Kidney (tissue), 14 donors: ENCODE results near the gene ANKRD12. TPM values are rescaled to one million over a fixed set of nuclear protein-coding genes. Genes with fewer than 3 reads are reported as not detected.
"Not testable (repeated sequence)": the region's sequence is repeated elsewhere in the genome, so short reads cannot be mapped to it uniquely, and the experiment has no call there.

Source experiments
- DNase-seq, 5 donors: peaks; one replicate each; pipeline ENCODE4 v3.0.0-alpha.2; 2013 to 2020
- FAIRE-seq: peaks from 2 replicates; lab custom pipeline; 2012; peaks lifted over from hg19 to GRCh38; lab: Jason Lieb, UNC
- H3K27ac ChIP-seq, 2 donors: one replicate each; pipeline ENCODE4 v1.7.0; 2013; ENCODE audit warnings: low read depth in 2 of 2, low read length in 2 of 2, inconsistent platforms in 1 of 2
- H3K27me3 ChIP-seq: one replicate; pipeline ENCODE4 v1.7.1; 2013; ENCODE audit warnings: low read length, inconsistent platforms; ENCODE audit not compliant: control insufficient read depth, insufficient read depth
- H3K36me3 ChIP-seq, 3 donors: one replicate each; pipeline versions ENCODE4 v1.7.0 to v1.7.1; 2013; ENCODE audit warnings: low read length in 3 of 3, control low read depth in 1 of 3, inconsistent platforms in 1 of 3; ENCODE audit not compliant: insufficient read depth in 3 of 3, control insufficient read depth in 2 of 3
- H3K4me1 ChIP-seq, 3 donors: one replicate each; pipeline versions ENCODE4 v1.7.0 to v1.7.1; 2013; ENCODE audit warnings: low read length in 3 of 3, inconsistent platforms in 1 of 3, low read depth in 1 of 3; ENCODE audit not compliant: control insufficient read depth in 2 of 3, insufficient read depth in 2 of 3
- H3K4me3 ChIP-seq, 3 donors: one replicate each; pipeline versions ENCODE4 v1.7.0 to v1.8.1; 2013; ENCODE audit warnings: low read length in 3 of 3, control low read depth in 1 of 3, inconsistent platforms in 1 of 3
- H3K9ac ChIP-seq, 3 donors: one replicate each; pipeline versions ENCODE4 v1.7.0 to v1.7.1; 2013; ENCODE audit warnings: low read length in 3 of 3, control low read depth in 1 of 3, inconsistent platforms in 1 of 3
- H3K9me3 ChIP-seq, 3 donors: one replicate each; pipeline versions ENCODE4 v1.7.0 to v1.7.1; 2013; ENCODE audit warnings: low read length in 3 of 3, control low read depth in 1 of 3, inconsistent platforms in 1 of 3; ENCODE audit not compliant: control insufficient read depth in 2 of 3, insufficient read depth in 1 of 3
- CTCF ChIP-seq: IDR thresholded peaks from 3 replicates; pipeline ENCODE4 v1.5.1; 2012; ENCODE audit warnings: mild to moderate bottlenecking, moderate library complexity, borderline replicate concordance; ENCODE audit not compliant: insufficient read depth; ENCODE audit errors: extremely low read depth
- intact Hi-C: fragments of 100-400 bp; cut with DNase I; formaldehyde crosslinking; loops from one replicate; pipeline ENCODE4 v1.11.1; 2022
- polyA plus RNA-seq: library from polyadenylated mRNA; stranded (reverse); fragments of 350-450 nt; fragmentation: Illumina TruSeq; extraction: RNeasy Lipid Tissue Mini Kit (QIAGEN cat#74804); gene quantifications from one replicate; pipeline ENCODE4 v1.2.3, GENCODE V29; 2014; ENCODE audit warnings: low read depth, low replicate concordance; ENCODE audit not compliant: insufficient read depth
- total RNA-seq: library from RNA; stranded (reverse); fragmentation: NEBNext Ultra II Directional; extraction: Animal tissue kit (Norgen Biotek cat#: 25700); gene quantifications from one replicate; pipeline ENCODE4 v1.2.1, GENCODE V29; 2021
- donor health status: control.
- donor health status: control.
- donor health status: control.
- donor health status: control.
- donor health status: control.
- donor health status: DM: yes; HTN: yes; CAD: no.
- donor health status: Normal renal cell carcinoma (clear cell type).

Gene ANKRD12
- total and polyA plus RNA-seq, 2 donors from 2014 or later, result 3.9 to 81.8 TPM

- TF ChIP-seq CTCF, result no peak
- DNase-seq (no peak), FAIRE-seq (no peak)
- intact Hi-C loops, result no loop called here
- peaks cover 0 to 6% (median 4%) of the 10 kb centered on the region in 3 donors for H3K36me3 ChIP-seq
- H3K27me3 ChIP-seq, result no peaks in the 10 kb centered on the region
- no peaks in the 10 kb centered on the region for H3K9me3 ChIP-seq
- H3K27ac ChIP-seq, result no peak overlapping the region
- H3K9ac ChIP-seq, result no peak overlapping the region
- H3K4me1 ChIP-seq, result no peaks in the 10 kb centered on the region
- H3K4me3 ChIP-seq, result no peak overlapping the region
Observed at GRCh38 chr18:9260388-9261380, 124.1 kb downstream of the ANKRD12 start.

- no peak for FAIRE-seq
- no peak for TF ChIP-seq CTCF
- no peak overlapping the region for H3K9ac ChIP-seq
- H3K27ac ChIP-seq, result no peak overlapping the region
- H3K9me3 ChIP-seq, result no peaks in the 10 kb centered on the region
- intact Hi-C loops, result no loop called here
- DNase-seq, result no peak
- H3K27me3 ChIP-seq, result no peaks in the 10 kb centered on the region
- H3K4me1 ChIP-seq, result no peaks in the 10 kb centered on the region
- peaks cover 0 to 6% (median 4%) of the 10 kb centered on the region in 3 donors for H3K36me3 ChIP-seq
- H3K4me3 ChIP-seq, result no peak overlapping the region
Observed at GRCh38 chr18:9263264-9263663, 126.7 kb downstream of the ANKRD12 start.

- H3K27me3 ChIP-seq, H3K4me3 ChIP-seq, H3K9me3 ChIP-seq, intact Hi-C loops, FAIRE-seq, H3K36me3 ChIP-seq, H3K9ac ChIP-seq, H3K4me1 ChIP-seq, H3K27ac ChIP-seq: not testable (repeated sequence)
- peak in 1 of 5 donors; percentile 59 for DNase-seq
Observed at GRCh38 chr18:9264797-9265196, 128.2 kb downstream of the ANKRD12 start.

- DNase-seq, result no peak
- TF ChIP-seq CTCF, result no peak
- no peaks in the 10 kb centered on the region for H3K9me3 ChIP-seq
- H3K27me3 ChIP-seq, result no peaks in the 10 kb centered on the region
- intact Hi-C loops, result no loop called here
- H3K4me1 ChIP-seq, result no peaks in the 10 kb centered on the region
- no peak overlapping the region for H3K27ac ChIP-seq
- peaks cover 2 to 13% (median 3%) of the 10 kb centered on the region in 3 donors for H3K36me3 ChIP-seq
- no peak overlapping the region for H3K4me3 ChIP-seq
- H3K9ac ChIP-seq, result no peak overlapping the region
- FAIRE-seq, result no peak
Observed at GRCh38 chr18:9273221-9273620, 136.6 kb downstream of the ANKRD12 start.
